Measurements from ENCODE around the gene PIGW. TPM values are rescaled to one million over a fixed set of nuclear protein-coding genes. Genes with fewer than 3 reads are reported as not detected.

The PIGW gene
- total and polyA plus RNA-seq, 9 of the 15 experiments (the other 6 are each of a cell fraction or from before 2014, with no cell fraction given), result 9.5 to 33.9 (median 21.2) TPM

GRCh38 chr17:36486204-36487194, 48.3 kb upstream of the PIGW start, which contains the start of gene ZNHIT3:
ZNHIT3 (plus strand) TSS chr17:36486681; CDS start chr17:36486700, 19 bp downstream.
- H3K27ac ChIP-seq (ENCODE audit: extremely low read depth, low read depth, low read length), result peak within 1 kb of the TSS; percentile 64
- no peaks in the 10 kb centered on the region; a peak in 1 of 5 replicates for H3K27me3 ChIP-seq (ENCODE audit: control insufficient read depth in 2 of 2, insufficient read depth in 2 of 2, low read length in 2 of 2)
- peak within 1 kb of the TSS; percentile 90 for H3K4me2 ChIP-seq (ENCODE audit: insufficient read depth, low read length)
- H4K20me1 ChIP-seq (replicated peaks; ENCODE audit: control insufficient read depth, insufficient read depth, low read length), result peaks cover 3% of the 10 kb centered on the region; the same call in 1 of the 2 replicates
- H3K79me2 ChIP-seq (ENCODE audit: control insufficient read depth, insufficient read depth, low read length), result peaks cover 52% of the 10 kb centered on the region
- peak within 1 kb of the TSS; percentile 85 for H3K4me3 ChIP-seq
- 2% methylated on average over 55 of the region's 73 CpGs for WGBS (ENCODE audit: insufficient coverage, low coverage, missing lambda C conversion rate)
- ATAC-seq, result peak; percentile 95
- intact Hi-C loops (cut with micrococcal nuclease) (no loop called here), in situ Hi-C loops (cut with MboI) (loop anchor here (25.0 kb wide), 1 partner anchor 524 kb away; no protein-coding TSS in a partner anchor)
- peaks cover 25% of the 10 kb centered on the region for H3K36me3 ChIP-seq (ENCODE audit: control insufficient read depth, insufficient read depth, low read length)
- H3K4me1 ChIP-seq (replicated peaks in 1 of 2; ENCODE audit: control insufficient read depth in 2 of 2, insufficient read depth in 2 of 2, low read length in 2 of 2), result peaks cover 14 to 27% of the 10 kb centered on the region in 2 experiments; a peak in 4 of 5 replicates
- ChIA-PET CTCF (ENCODE audit: low intra/inter-chr PET ratio) (no interaction called here), POLR2A (interaction anchor here (0.7 to 2.3 kb wide), 5 partner anchors 8 to 430 kb away, joined by 3 to 10 read pairs (median 3); no protein-coding TSS in a partner anchor)
- no TSS peak for BruUV-seq (replicated peaks)
- H3K9me1 ChIP-seq (ENCODE audit: control insufficient read depth, insufficient read depth, low read length), result no peaks in the 10 kb centered on the region
- H3K9ac ChIP-seq (ENCODE audit: insufficient read depth in 1 of 2, low read depth in 2 of 2, low read length in 2 of 2), result peak within 1 kb of the TSS; percentile 73 to 98
- FAIRE-seq, result no peak
- peak within 1 kb of the TSS; percentile 94 for H2AFZ ChIP-seq (ENCODE audit: low read depth, low read length)
- peak; percentile 91 to 97 (median 94) for DNase-seq (ENCODE audit: extremely low read depth in 1 of 4, low spot score in 3 of 4)
- H3K9me3 ChIP-seq (replicated peaks; ENCODE audit: control insufficient read depth, insufficient read depth, low read depth, low read length), result no peaks in the 10 kb centered on the region
- TF ChIP-seq MIER1 (IDR thresholded peaks at IDR 0.05; ENCODE audit: low read depth) (no peak), PTTG1 (tag; IDR thresholded peaks at IDR 0.05; ENCODE audit: low read depth) (no peak), PML (IDR thresholded peaks at IDR 0.05; ENCODE audit: low read length) (peak; percentile 59; the same call in 1 of the 2 replicates), TRIM24 (IDR thresholded peaks at IDR 0.05) (no peak), SIN3B (IDR thresholded peaks at IDR 0.05; ENCODE audit: low read depth) (peak; percentile 51; the same call in 1 of the 2 replicates), NFIC (IDR thresholded peaks at IDR 0.05) (0 out of 2 replicates have a peak, but pooled peaks have one; percentile 10), ZNF121 (CRISPR knock-in tag; conservative IDR thresholded peaks at IDR 0.05) (no peak), HDAC1 (IDR thresholded peaks at IDR 0.05) (peak in 1 of 2 experiments; percentile 77; a peak in 2 of 4 replicates), ZFX (CRISPR knock-in tag; IDR thresholded peaks at IDR 0.05) (peak; percentile 33; the same call in 1 of the 2 replicates), ZBTB7A (IDR thresholded peaks at IDR 0.05; ENCODE audit: borderline replicate concordance, control insufficient read depth, low read depth, low read length) (peak; percentile 86; the same call in 1 of the 2 replicates), ETV1 (tag; conservative IDR thresholded peaks at IDR 0.05; ENCODE audit: low read depth) (0 out of 2 replicates have a peak, but pooled peaks have one; percentile 15), ZZZ3 (IDR thresholded peaks at IDR 0.05) (no peak), ELF1 (tag; IDR thresholded peaks at IDR 0.05) (peak; percentile 83), PHF21A (IDR thresholded peaks at IDR 0.05; ENCODE audit: borderline replicate concordance, low read depth) (peak; percentile 56; the same call in 1 of the 2 replicates), HDAC2 (IDR thresholded peaks at IDR 0.05) (peak; percentile 79), ZBTB17 (CRISPR knock-in tag; IDR thresholded peaks at IDR 0.05) (peak; percentile 100), KDM5B (IDR thresholded peaks at IDR 0.05; ENCODE audit: insufficient replicate concordance, low read depth, low read length) (peak; percentile 67), SMARCE1 (IDR thresholded peaks at IDR 0.05) (no peak), ZNF263 (CRISPR knock-in tag; IDR thresholded peaks at IDR 0.05; ENCODE audit: borderline replicate concordance) (no peak), NR2C1 (IDR thresholded peaks at IDR 0.05) (no peak), NR2C1 (tag; IDR thresholded peaks at IDR 0.05) (no peak)
- TF ChIP-seq, protein P1, sequence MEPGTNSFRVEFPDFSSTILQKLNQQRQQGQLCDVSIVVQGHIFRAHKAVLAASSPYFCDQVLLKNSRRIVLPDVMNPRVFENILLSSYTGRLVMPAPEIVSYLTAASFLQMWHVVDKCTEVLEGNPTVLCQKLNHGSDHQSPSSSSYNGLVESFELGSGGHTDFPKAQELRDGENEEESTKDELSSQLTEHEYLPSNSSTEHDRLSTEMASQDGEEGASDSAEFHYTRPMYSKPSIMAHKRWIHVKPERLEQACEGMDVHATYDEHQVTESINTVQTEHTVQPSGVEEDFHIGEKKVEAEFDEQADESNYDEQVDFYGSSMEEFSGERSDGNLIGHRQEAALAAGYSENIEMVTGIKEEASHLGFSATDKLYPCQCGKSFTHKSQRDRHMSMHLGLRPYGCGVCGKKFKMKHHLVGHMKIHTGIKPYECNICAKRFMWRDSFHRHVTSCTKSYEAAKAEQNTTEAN (CRISPR knock-in tag; IDR thresholded peaks at IDR 0.05), result no peak
